Glutamatergic neuron (in vitro differentiated cells): Measurements from ENCODE around the gene SPTBN1. TPM values are rescaled to one million over a fixed set of nuclear protein-coding genes. Genes with fewer than 3 reads are reported as not detected.

Experiments
- DNase-seq: peaks from one replicate; pipeline ENCODE4 v3.0.0; 2022
- H3K27ac Mint-ChIP-seq: one replicate; pipeline ENCODE4 v1.8.0; 2020; ENCODE audit warnings: mild to moderate bottlenecking, mixed read lengths, inconsistent platforms; ENCODE audit not compliant: unreplicated experiment
- H3K27me3 Mint-ChIP-seq: one replicate; pipeline ENCODE4 v1.8.0; 2020; ENCODE audit warnings: mild to moderate bottlenecking, moderate library complexity, mixed read lengths, inconsistent platforms; ENCODE audit not compliant: unreplicated experiment
- H3K36me3 Mint-ChIP-seq: one replicate; pipeline ENCODE4 v1.8.0; 2020; ENCODE audit warnings: mild to moderate bottlenecking, mixed read lengths, inconsistent platforms; ENCODE audit not compliant: unreplicated experiment
- H3K4me1 Mint-ChIP-seq: one replicate; pipeline ENCODE4 v1.8.0; 2020; ENCODE audit warnings: mild to moderate bottlenecking, low read depth, mixed read lengths, inconsistent platforms; ENCODE audit not compliant: unreplicated experiment
- H3K4me3 Mint-ChIP-seq: one replicate; pipeline ENCODE4 v1.8.0; 2020; ENCODE audit warnings: mild to moderate bottlenecking, mixed read lengths, inconsistent platforms; ENCODE audit not compliant: unreplicated experiment
- H3K9me3 Mint-ChIP-seq: one replicate; pipeline ENCODE4 v1.8.0; 2020; ENCODE audit warnings: mild to moderate bottlenecking, moderate library complexity, mixed read lengths, inconsistent platforms; ENCODE audit not compliant: unreplicated experiment
- CTCF ChIP-seq: fragments of 200-600 bp; sonication (generic); IDR thresholded peaks from one replicate; pipeline ENCODE4 v1.5.0; 2021; ENCODE audit not compliant: partially characterized antibody, unreplicated experiment
- total RNA-seq: library from RNA; stranded (reverse); fragmentation: NEBNext Ultra II Directional; extraction: Animal tissue kit (Norgen Biotek cat#: 25700); gene quantifications from one replicate; pipeline ENCODE4 v1.2.1, GENCODE V29; 2021; ENCODE audit not compliant: unreplicated experiment

The SPTBN1 gene
- total RNA-seq, 1 donor from 2014 or later, result 385 TPM

GRCh38 chr2:54428108-54428831 lies 27.9 kb upstream of the SPTBN1 start:
- no peak for TF ChIP-seq CTCF
- H3K27me3 Mint-ChIP-seq, result peaks cover 2% of the 10 kb centered on the region
- H3K4me3 Mint-ChIP-seq, result no peak overlapping the region
- DNase-seq, result no peak
- H3K27ac Mint-ChIP-seq, result no peak overlapping the region
- H3K9me3 Mint-ChIP-seq, result peaks cover 1% of the 10 kb centered on the region
- peaks cover 9% of the 10 kb centered on the region for H3K4me1 Mint-ChIP-seq
- H3K36me3 Mint-ChIP-seq, result no peaks in the 10 kb centered on the region

- no peak for DNase-seq
- Mint-ChIP-seq H3K36me3 (no peaks in the 10 kb centered on the region), H3K27ac (no peak overlapping the region), H3K27me3 (peaks cover 2% of the 10 kb centered on the region), H3K4me3 (no peak overlapping the region), H3K4me1 (peaks cover 9% of the 10 kb centered on the region), H3K9me3 (peaks cover 1% of the 10 kb centered on the region)
- no peak for TF ChIP-seq CTCF
These were observed 27.1 kb upstream of the SPTBN1 start for GRCh38 chr2:54429054-54429453.

GRCh38 chr2:54429811-54430551 lies 26.1 kb upstream of the SPTBN1 start:
- Mint-ChIP-seq H3K27ac (no peak overlapping the region), H3K4me1 (peaks cover 11% of the 10 kb centered on the region), H3K36me3 (no peaks in the 10 kb centered on the region), H3K4me3 (no peak overlapping the region), H3K27me3 (peaks cover 2% of the 10 kb centered on the region), H3K9me3 (peaks cover 3% of the 10 kb centered on the region)
- DNase-seq, result no peak
- no peak for TF ChIP-seq CTCF

GRCh38 chr2:54430649-54431048 lies 25.5 kb upstream of the SPTBN1 start:
- peaks cover 2% of the 10 kb centered on the region for H3K27me3 Mint-ChIP-seq
- TF ChIP-seq CTCF, result no peak
- H3K36me3 Mint-ChIP-seq, result no peaks in the 10 kb centered on the region
- no peak overlapping the region for H3K27ac Mint-ChIP-seq
- no peak overlapping the region for H3K4me3 Mint-ChIP-seq
- H3K9me3 Mint-ChIP-seq, result peaks cover 3% of the 10 kb centered on the region
- H3K4me1 Mint-ChIP-seq, result peaks cover 13% of the 10 kb centered on the region
- DNase-seq, result no peak
